Lower lobe of right lung (tissue), 2 donors: ENCODE results near the gene SERINC5. TPM values are rescaled to one million over a fixed set of nuclear protein-coding genes. Genes with fewer than 3 reads are reported as not detected.

Experiments used
- ATAC-seq, 2 donors: fragments of 200-7000 bp; cut with Tn5 transposase; one replicate each; pipeline ENCODE4 v1.9.1; 2020 to 2022; ENCODE audit warnings: mild to moderate bottlenecking in 2 of 2, moderate library complexity in 2 of 2
- DNase-seq: peaks from one replicate; pipeline ENCODE4 v3.0.0-alpha.2; 2020
- H3K27ac ChIP-seq: fragments of 200-600 bp; one replicate; pipeline ENCODE4 v1.8.0; 2022
- H3K27me3 ChIP-seq: fragments of 200-600 bp; one replicate; pipeline ENCODE4 v1.8.0; 2022; ENCODE audit warnings: low read depth
- H3K36me3 ChIP-seq: fragments of 200-600 bp; one replicate; pipeline ENCODE4 v1.8.0; 2022; ENCODE audit warnings: mild to moderate bottlenecking
- H3K4me1 ChIP-seq: fragments of 200-600 bp; one replicate; pipeline ENCODE4 v1.8.0; 2022
- H3K4me3 ChIP-seq: fragments of 200-600 bp; one replicate; pipeline ENCODE4 v1.8.0; 2022; ENCODE audit warnings: mild to moderate bottlenecking
- H3K9me3 ChIP-seq: fragments of 200-600 bp; one replicate; pipeline ENCODE4 v1.8.0; 2022
- intact Hi-C: fragments of 100-400 bp; cut with DNase I; formaldehyde crosslinking; loops from one replicate; pipeline ENCODE4 v1.11.0; 2022
- total RNA-seq: library from RNA; stranded (reverse); fragmentation: NEBNext Ultra II Directional; extraction: Animal tissue kit (Norgen Biotek cat#: 25700); gene quantifications from one replicate; pipeline ENCODE4 v1.2.1, GENCODE V29; 2021
- TF ChIP-seq, protein P1 (sequence below): fragments of 200-600 bp; IDR thresholded peaks from one replicate; pipeline ENCODE4 v1.8.0; 2022; ENCODE audit warnings: antibody characterized with exemption, mild to moderate bottlenecking
- donor health status: DM: no; HTN: yes; CAD: no; lungs with severe emphysema.

Gene SERINC5
- total RNA-seq, 1 donor from 2014 or later, result 52.6 TPM

- Histone ChIP-seq H3K36me3 (no peaks in the 10 kb centered on the region), H3K4me1 (peaks cover 66% of the 10 kb centered on the region), H3K9me3 (no peaks in the 10 kb centered on the region), H3K4me3 (peak overlapping the region; percentile 91), H3K27me3 (no peaks in the 10 kb centered on the region), H3K27ac (peak overlapping the region; percentile 97)
- ATAC-seq, result peak; percentile 5 to 31
- intact Hi-C loops, result no loop called here
- no peak for DNase-seq
- TF ChIP-seq, protein P1, sequence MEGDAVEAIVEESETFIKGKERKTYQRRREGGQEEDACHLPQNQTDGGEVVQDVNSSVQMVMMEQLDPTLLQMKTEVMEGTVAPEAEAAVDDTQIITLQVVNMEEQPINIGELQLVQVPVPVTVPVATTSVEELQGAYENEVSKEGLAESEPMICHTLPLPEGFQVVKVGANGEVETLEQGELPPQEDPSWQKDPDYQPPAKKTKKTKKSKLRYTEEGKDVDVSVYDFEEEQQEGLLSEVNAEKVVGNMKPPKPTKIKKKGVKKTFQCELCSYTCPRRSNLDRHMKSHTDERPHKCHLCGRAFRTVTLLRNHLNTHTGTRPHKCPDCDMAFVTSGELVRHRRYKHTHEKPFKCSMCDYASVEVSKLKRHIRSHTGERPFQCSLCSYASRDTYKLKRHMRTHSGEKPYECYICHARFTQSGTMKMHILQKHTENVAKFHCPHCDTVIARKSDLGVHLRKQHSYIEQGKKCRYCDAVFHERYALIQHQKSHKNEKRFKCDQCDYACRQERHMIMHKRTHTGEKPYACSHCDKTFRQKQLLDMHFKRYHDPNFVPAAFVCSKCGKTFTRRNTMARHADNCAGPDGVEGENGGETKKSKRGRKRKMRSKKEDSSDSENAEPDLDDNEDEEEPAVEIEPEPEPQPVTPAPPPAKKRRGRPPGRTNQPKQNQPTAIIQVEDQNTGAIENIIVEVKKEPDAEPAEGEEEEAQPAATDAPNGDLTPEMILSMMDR, result no peak
These were observed 949 bp downstream of the SERINC5 start for GRCh38 chr5:80254767-80255430.

- DNase-seq (peak; percentile 56), ATAC-seq (no peak)
- H3K36me3 ChIP-seq, result no peaks in the 10 kb centered on the region
- H3K4me1 ChIP-seq, result peaks cover 67% of the 10 kb centered on the region
- no peak overlapping the region for H3K4me3 ChIP-seq
- no peak overlapping the region for H3K27ac ChIP-seq
- intact Hi-C loops, result no loop called here
- H3K9me3 ChIP-seq, result no peaks in the 10 kb centered on the region
- H3K27me3 ChIP-seq, result no peaks in the 10 kb centered on the region
- TF ChIP-seq, protein P1, result no peak
These were observed 4.2 kb downstream of the SERINC5 start for GRCh38 chr5:80251636-80252035.

DNA sequence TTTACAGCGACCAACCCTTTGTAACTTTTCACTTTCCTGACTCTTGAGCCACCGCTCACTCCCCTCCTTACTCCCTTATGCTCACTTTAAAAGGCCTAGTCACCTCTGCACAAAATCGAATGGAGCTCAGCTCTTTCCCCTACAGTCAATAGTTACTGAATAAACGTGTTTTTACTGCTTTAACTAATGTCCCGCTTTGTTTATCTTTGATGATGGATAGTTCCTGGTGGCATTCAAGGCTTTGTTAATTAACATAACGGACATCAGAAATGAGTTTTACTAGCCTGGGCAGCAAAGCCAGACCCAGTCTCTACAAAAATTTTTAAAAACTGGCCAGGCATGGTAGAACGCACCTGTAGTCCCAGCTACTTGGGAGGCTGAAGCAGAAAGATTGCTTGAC lies 5.0 kb downstream of the SERINC5 start:
- Histone ChIP-seq H3K4me1 (peaks cover 76% of the 10 kb centered on the region), H3K4me3 (no peak overlapping the region), H3K27me3 (no peaks in the 10 kb centered on the region), H3K9me3 (no peaks in the 10 kb centered on the region), H3K27ac (no peak overlapping the region), H3K36me3 (no peaks in the 10 kb centered on the region)
- DNase-seq, result no peak
- intact Hi-C loops, result no loop called here
- TF ChIP-seq, protein P1, result no peak
- no peak for ATAC-seq

DNA sequence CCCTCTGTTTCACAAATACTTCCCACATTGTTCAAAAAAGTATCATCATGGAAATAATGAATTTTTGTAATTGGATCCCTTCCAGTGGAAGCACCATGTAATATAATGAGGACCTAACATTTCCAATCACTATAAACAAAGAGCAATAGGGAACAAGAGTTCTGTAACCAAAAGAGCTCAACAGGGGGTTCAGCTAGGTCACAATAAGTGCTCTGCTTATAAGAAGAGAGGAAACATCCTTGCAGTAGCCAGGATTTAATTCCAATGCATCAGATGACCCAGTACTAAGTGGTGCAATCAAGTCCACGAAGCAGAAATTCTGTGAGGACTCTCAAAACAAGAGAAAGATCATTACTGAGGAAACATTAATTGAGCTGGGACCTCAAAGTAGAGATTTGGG lies 5.9 kb downstream of the SERINC5 start:
- H3K9me3 ChIP-seq, result no peaks in the 10 kb centered on the region
- H3K36me3 ChIP-seq, result no peaks in the 10 kb centered on the region
- ATAC-seq (no peak), DNase-seq (no peak)
- TF ChIP-seq, protein P1, result no peak
- no peak overlapping the region for H3K4me3 ChIP-seq
- peaks cover 82% of the 10 kb centered on the region for H3K4me1 ChIP-seq
- H3K27ac ChIP-seq, result no peak overlapping the region
- intact Hi-C loops, result no loop called here
- H3K27me3 ChIP-seq, result no peaks in the 10 kb centered on the region

GRCh38 chr5:80248378-80248777 lies 7.5 kb downstream of the SERINC5 start:
- Histone ChIP-seq H3K27me3 (no peaks in the 10 kb centered on the region), H3K27ac (no peak overlapping the region), H3K4me3 (no peak overlapping the region), H3K9me3 (no peaks in the 10 kb centered on the region), H3K36me3 (no peaks in the 10 kb centered on the region), H3K4me1 (peaks cover 67% of the 10 kb centered on the region)
- intact Hi-C loops, result no loop called here
- DNase-seq (no peak), ATAC-seq (no peak)
- TF ChIP-seq, protein P1, result no peak
